Esophagus muscularis mucosa (tissue), 4 donors: Measurements from ENCODE around the gene HS3ST4. TPM values are rescaled to one million over a fixed set of nuclear protein-coding genes. Genes with fewer than 3 reads are reported as not detected.

ENCODE experiments used
- DNase-seq: peaks from one replicate; pipeline ENCODE4 v3.0.0-alpha.2; 2017; ENCODE audit errors: extremely low spot score
- H3K27ac ChIP-seq, 4 donors: fragments of 200-600 bp; sonication (generic); replicated peaks in 1 of 4; 1 replicate in 3 of 4; 2 replicates in 1 of 4; pipeline ENCODE4 v1.5.1; 2016 to 2019; ENCODE audit warnings: mild to moderate bottlenecking in 1 of 4
- H3K27me3 ChIP-seq, 4 donors: fragments of 200-600 bp; sonication (generic); one replicate each; pipeline versions ENCODE4 v1.5.1 to v1.6.0; 2016 to 2019
- H3K36me3 ChIP-seq, 4 donors: fragments of 200-600 bp; sonication (generic); one replicate each; pipeline ENCODE4 v1.5.1; 2016 to 2019
- H3K4me1 ChIP-seq, 4 donors: fragments of 200-600 bp; sonication (generic); one replicate each; pipeline ENCODE4 v1.5.1; 2016 to 2019
- H3K4me3 ChIP-seq, 4 donors: fragments of 200-600 bp; sonication (generic); 1 replicate in 2 of 4; 2 replicates in 2 of 4; pipeline ENCODE4 v1.5.1; 2016 to 2019; ENCODE audit warnings: mild to moderate bottlenecking in 4 of 4, moderate library complexity in 1 of 4
- H3K9me3 ChIP-seq, 4 donors: fragments of 200-600 bp; sonication (generic); 1 replicate in 3 of 4; 2 replicates in 1 of 4; pipeline ENCODE4 v1.5.1; 2016 to 2019
- EP300 ChIP-seq: sonication (generic); formaldehyde crosslinking; IDR thresholded peaks from one replicate; pipeline ENCODE4 v1.6.1; 2017; ENCODE audit warnings: antibody characterized with exemption
- POLR2A ChIP-seq: fragments of 450-650 bp; IDR thresholded peaks from one replicate; pipeline ENCODE4 v1.6.1; 2017; ENCODE audit warnings: antibody characterized with exemption, moderate library complexity, mild to moderate bottlenecking, low read depth
- POLR2AphosphoS5 ChIP-seq, 2 donors: sonication (generic); formaldehyde crosslinking; IDR thresholded peaks; one replicate each; pipeline ENCODE4 v1.6.1; 2017; ENCODE audit warnings: antibody characterized with exemption in 2 of 2
- WGBS: methylation state at CpG from one replicate; pipeline ENCODE4 v1.1.5; 2018; 5-methylcytosine and 5-hydroxymethylcytosine counted together
- intact Hi-C: fragments of 100-400 bp; cut with DNase I; formaldehyde crosslinking; loops from one replicate; pipeline ENCODE4 v1.15.1; 2023
- total RNA-seq, 4 donors: library from RNA; depleted of rRNA; stranded (reverse); fragments of >200 nt; gene quantifications; one replicate each; pipeline versions ENCODE4 v1.1.0 to v1.2.1, GENCODE V29; 2016
- TF ChIP-seq, protein P1 (sequence below), 3 experiments: fragments of 200-600 bp in 2 of 3; fragments of 450-650 bp in 1 of 3; sonication (generic) in 2 of 3; IDR thresholded peaks; one replicate each; pipeline ENCODE4 v1.5.1; 2017 to 2019; ENCODE audit warnings: antibody characterized with exemption in 3 of 3, mild to moderate bottlenecking in 2 of 3, moderate library complexity in 1 of 3

HS3ST4 gene
- total RNA-seq, 4 donors from 2014 or later: not detected

DNA sequence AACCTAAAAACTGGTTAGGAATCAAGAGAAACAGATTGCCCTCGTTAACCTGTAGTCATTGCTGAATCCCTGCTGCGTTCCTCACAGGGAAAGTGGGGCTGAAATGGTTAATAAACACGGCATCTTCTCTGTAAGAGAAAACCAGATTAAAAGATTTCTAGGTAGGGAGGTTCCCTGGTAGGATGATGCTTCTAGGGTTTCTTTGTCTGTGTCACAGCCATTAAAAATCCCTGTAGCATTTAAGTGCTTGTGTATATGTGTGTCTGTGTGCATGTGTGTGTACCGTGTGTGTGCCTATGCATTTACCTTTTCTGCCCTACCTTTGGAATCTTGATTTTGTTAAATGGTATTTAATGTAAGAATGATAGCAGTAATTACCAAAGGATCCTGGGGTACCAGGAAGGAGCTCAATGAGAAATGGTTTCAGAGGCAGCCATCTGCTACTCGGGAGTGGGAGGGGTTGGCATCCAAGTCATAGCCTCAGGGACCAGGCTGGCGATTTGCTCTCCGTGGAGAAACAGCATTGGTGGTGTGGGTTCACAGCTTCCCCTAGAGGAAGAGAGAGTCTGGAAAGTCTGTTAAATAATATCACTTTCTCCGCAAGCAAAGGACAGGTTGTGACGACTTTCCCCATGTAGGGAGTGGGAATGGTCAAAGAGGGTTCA, 177.1 kb downstream of the HS3ST4 start:
- Histone ChIP-seq H3K4me3 (no peak overlapping the region), H3K27me3 (peaks cover 0 to 5% (median 0%) of the 10 kb centered on the region in 4 donors), H3K27ac (no peak overlapping the region), H3K4me1 (no peaks in the 10 kb centered on the region), H3K9me3 (peaks cover 0 to 1% (median under 1%) of the 10 kb centered on the region in 4 donors), H3K36me3 (no peaks in the 10 kb centered on the region)
- intact Hi-C loops: no loop called here
- peak; percentile 50 for DNase-seq
- no peak for TF ChIP-seq POLR2AphosphoS5 (IDR thresholded peaks at IDR 0.05)
- TF ChIP-seq, protein P1, sequence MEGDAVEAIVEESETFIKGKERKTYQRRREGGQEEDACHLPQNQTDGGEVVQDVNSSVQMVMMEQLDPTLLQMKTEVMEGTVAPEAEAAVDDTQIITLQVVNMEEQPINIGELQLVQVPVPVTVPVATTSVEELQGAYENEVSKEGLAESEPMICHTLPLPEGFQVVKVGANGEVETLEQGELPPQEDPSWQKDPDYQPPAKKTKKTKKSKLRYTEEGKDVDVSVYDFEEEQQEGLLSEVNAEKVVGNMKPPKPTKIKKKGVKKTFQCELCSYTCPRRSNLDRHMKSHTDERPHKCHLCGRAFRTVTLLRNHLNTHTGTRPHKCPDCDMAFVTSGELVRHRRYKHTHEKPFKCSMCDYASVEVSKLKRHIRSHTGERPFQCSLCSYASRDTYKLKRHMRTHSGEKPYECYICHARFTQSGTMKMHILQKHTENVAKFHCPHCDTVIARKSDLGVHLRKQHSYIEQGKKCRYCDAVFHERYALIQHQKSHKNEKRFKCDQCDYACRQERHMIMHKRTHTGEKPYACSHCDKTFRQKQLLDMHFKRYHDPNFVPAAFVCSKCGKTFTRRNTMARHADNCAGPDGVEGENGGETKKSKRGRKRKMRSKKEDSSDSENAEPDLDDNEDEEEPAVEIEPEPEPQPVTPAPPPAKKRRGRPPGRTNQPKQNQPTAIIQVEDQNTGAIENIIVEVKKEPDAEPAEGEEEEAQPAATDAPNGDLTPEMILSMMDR (IDR thresholded peaks at IDR 0.05): no peak
- no peak for TF ChIP-seq EP300
- no peak for TF ChIP-seq POLR2A
- WGBS: 53% methylated on average over 9 of the region's 9 CpGs

DNA sequence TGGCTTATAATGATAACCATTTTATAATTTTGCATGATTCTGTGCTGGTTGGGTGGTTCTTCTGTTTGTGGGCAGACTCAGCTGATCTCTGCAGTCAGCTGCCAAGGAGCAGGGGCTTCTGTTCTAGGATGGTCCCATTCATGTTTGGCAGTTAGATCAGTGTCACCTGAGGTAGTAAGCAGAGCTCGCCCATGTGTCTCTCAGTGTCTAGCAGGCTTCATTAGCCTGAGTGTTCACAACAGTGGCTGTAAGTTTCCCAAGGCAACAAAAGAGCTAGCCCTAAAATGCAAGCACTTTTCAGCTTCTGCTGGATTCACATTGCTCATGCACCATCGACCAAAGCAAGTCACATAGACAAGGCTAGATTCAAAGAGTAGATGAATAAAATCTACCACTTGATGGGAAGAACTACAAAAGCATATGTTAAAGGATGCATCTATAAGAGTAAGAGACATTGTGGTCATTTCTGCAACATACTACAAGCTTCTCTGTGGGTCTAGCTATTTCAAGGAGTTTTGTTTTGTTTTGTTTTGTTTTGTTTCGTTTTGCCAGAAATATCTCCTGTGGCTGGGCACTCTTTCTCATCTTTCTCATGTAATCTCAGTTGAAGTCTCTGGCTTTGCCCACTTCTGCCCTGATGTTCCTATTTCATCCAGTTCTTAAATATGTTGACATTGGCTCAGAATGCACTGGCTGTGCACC, 180.8 kb downstream of the HS3ST4 start:
- intact Hi-C loops: no loop called here
- WGBS: 64% methylated on average over 3 of the region's 3 CpGs
- DNase-seq: peak; percentile 60
- TF ChIP-seq, protein P1 (IDR thresholded peaks at IDR 0.05): no peak
- TF ChIP-seq POLR2A (no peak), POLR2AphosphoS5 (IDR thresholded peaks at IDR 0.05) (no peak), EP300 (no peak)
- Histone ChIP-seq H3K4me1 (no peaks in the 10 kb centered on the region), H3K27me3 (peaks cover 0 to 5% (median 0%) of the 10 kb centered on the region in 4 donors), H3K4me3 (no peak overlapping the region), H3K27ac (no peak overlapping the region), H3K36me3 (no peaks in the 10 kb centered on the region), H3K9me3 (no peaks in the 10 kb centered on the region)

DNA sequence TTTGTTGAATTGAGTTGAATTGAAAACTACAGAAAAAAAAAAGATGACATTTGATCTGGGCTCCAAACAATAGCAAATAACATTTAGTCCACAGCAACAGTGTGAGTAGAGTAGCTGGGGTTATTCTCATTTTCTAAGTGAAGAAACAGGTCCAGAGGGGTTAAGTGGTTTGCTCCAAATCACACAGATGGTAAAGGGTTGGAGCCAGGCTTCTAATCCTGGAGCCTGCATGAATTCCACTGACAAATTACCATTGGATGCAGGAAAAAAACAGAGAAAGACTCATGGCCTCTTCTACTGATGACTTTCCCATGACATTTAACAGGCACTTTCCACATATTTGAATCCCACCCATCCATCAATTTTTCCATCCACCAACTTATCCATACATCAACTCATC, 182.4 kb downstream of the HS3ST4 start:
- Histone ChIP-seq H3K4me1 (no peaks in the 10 kb centered on the region), H3K27ac (no peak overlapping the region), H3K36me3 (no peaks in the 10 kb centered on the region), H3K9me3 (no peaks in the 10 kb centered on the region), H3K27me3 (no peaks in the 10 kb centered on the region), H3K4me3 (no peak overlapping the region)
- TF ChIP-seq POLR2AphosphoS5 (IDR thresholded peaks at IDR 0.05) (no peak), POLR2A (no peak), EP300 (no peak)
- TF ChIP-seq, protein P1 (IDR thresholded peaks at IDR 0.05): no peak
- intact Hi-C loops: no loop called here
- no peak for DNase-seq

DNA sequence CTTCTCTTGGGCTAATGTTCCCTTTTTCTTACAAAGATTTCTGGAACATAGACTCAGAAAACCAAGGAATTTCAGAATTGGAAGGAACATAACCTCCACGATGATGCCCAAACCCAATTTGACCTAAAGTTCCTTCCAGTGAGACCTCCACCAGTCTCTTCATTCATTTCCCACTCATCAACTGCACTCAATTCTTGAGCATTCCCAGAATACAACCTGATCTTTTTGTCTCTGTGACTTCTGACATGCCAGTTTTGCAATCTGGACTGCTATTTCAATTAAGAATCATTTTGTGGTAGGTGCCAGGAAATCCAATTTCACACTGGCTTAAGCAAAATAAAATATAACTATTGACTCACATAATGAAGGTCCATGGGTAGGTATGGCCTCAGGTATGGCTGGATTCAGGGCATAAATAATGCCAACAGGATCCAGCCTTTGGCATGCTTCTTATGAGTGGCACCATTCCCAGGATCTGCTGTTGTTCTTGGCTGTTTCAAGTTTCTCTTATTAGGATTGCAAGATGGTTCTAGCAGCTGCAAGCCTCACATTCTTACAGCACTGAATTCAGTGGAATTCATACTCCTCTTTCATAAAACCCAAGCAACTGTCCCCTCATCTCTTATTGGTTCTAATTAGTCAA, 184.3 kb downstream of the HS3ST4 start:
- 69% methylated on average over 1 of the region's 1 CpG for WGBS
- DNase-seq: no peak
- Histone ChIP-seq H3K27me3 (no peaks in the 10 kb centered on the region), H3K27ac (no peak overlapping the region), H3K36me3 (no peaks in the 10 kb centered on the region), H3K4me1 (no peaks in the 10 kb centered on the region), H3K9me3 (no peaks in the 10 kb centered on the region), H3K4me3 (no peak overlapping the region)
- intact Hi-C loops: no loop called here
- TF ChIP-seq POLR2AphosphoS5 (IDR thresholded peaks at IDR 0.05) (no peak), EP300 (no peak), POLR2A (no peak)
- TF ChIP-seq, protein P1 (IDR thresholded peaks at IDR 0.05): no peak
